ENCODE data around the gene IP6K3.

IP6K3 gene

DNA sequence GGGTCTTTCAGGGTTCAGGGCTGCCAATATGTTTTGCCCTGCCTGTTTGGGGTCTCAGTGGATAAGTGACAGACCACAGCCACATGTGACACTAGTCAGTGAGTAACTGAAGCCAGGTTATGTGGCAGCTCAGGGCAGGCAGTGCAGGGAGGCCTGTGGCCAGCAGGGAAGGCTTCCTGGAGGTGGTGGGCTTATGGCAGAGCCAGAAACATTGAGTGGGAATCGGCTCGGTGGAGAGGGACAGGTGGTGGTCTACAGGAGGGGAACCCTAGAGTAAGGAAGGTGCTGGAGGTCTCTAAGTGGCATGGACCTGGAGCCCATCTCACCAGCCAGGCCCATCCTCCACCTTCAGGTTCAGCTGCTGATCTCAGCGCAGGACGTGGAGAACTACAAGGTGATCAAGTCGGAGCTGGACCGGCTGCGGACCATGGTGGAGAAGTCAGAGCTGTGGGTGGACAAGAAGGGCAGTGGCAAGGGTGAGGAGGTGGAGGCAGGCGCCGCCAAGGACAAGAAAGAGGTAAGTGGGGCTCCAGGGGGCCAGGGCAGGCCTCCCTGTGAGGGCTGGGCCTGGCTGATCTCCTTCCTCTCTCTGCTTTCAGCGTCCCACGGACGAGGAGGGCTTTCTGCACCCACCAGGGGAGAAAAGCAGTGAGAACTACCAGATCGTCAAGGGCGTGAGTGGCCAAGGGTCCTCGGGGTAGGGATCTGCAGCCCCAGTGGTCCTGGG is 70.1 kb downstream of the IP6K3 start:
- DNase-seq (ENCODE audit: low read depth, low spot score): no peak

DNA sequence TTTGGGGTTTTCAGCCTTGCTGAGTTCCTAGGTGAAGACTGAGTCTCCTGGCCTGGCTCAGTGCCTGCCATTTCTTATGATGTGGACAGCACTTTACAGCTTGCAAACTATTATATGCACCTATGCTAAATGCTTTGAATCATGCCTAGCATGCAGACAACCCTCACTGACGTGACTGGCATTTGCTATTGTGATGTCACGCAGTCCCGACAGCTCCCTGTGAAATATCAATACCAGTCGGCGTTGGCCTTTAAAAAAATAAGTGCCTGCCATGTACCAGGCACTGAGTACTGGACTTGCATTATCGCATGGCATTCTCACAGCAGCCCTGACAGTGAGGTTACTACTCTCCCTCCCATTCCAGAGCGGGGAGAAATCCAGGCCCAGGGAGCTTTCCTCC is 70.7 kb downstream of the IP6K3 start:
- no peak for DNase-seq (ENCODE audit: low read depth, low spot score)

DNA sequence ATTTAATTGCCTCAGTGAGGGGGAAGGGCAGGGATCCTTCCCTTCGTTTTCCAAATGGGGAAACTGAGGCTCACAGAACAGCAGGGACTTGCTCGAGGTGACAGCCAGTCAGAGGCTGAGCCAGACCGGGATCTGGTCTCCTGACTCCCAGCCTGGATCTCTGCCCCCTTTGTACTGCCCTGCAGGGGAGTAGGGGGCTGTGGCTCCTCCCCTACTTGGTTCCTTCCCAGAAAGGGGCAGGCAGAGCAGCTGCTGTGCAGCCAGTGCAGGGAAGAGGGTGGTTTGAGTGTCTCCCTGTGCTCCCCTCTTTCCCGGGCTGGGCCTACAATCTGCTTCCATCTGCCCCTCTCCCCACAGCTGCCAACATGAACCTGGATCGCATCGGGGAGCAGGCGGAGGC is 72.9 kb downstream of the IP6K3 start:
- no peak for DNase-seq (ENCODE audit: low read depth, low spot score)

DNA sequence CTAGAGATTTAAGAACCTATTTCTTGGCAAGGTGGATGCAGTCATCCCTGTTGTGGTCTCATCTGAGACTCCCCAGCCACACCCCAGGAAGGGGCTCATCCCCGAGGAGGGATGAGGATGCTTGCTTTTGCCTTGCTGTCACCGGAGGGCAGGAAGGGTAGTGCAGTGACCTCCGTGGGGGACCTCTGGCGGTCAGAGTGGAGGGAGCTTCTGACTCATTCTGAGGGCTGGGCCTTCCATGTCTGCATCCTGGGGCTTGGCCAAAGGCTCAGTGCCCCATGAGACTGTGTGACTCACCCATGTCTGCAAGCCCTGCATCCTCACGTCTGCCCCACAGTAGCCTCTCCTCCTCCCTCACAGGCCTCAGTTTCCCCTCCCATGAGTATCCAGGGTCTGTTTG is 73.9 kb downstream of the IP6K3 start:
- DNase-seq (ENCODE audit: low read depth, low spot score): no peak

DNA sequence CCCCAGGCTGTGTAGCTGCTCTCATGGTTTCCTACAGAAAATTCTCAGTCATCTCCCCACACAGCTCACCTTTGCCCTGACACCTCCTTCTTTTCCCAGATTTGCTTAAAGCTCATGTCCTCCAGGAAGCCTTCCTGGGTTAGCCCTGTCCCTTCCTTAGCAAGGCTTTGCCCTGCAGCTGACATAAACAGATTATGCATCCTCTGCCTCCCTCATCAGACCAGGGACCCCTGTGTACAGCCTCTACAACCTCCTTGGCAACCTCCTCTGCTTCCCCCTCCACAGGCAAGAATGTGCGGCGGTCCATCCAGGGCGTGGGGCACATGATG is 75.0 kb downstream of the IP6K3 start:
- DNase-seq (ENCODE audit: low read depth, low spot score): no peak
